ENCODE results near the gene SCN9A. TPM values are rescaled to one million over a fixed set of nuclear protein-coding genes. Genes with fewer than 3 reads are reported as not detected.
A peak's percentile ranks its signal among the peaks of the same experiment; 100 is the strongest.

The SCN9A gene
- total and polyA plus RNA-seq, 2 of the 4 experiments (the other 2 are of a cell fraction): 40.1 to 135 TPM

DNA sequence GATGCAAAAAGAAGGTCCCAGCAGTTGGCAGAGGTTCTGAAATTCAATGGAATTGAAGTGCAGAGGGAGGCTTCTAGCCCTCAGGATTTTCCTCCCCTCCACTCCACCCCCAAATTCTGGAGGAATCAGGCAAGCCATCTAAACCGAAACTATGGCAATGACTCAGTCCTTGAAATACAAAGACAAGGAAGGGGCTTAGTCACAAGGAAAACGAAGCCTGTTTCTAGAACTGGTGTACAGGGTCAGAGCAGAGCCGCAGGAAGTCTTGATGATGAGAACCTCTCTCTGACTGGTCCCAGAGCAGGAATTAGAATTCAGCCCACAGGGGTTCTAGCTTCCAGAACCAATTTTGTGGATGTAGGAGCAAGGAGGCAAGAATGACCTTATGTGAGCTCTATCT, 136.2 kb downstream of the SCN9A start:
- Histone ChIP-seq H3K14ac (replicated peaks; ENCODE audit: low read depth, low read length) (peak overlapping the region; percentile 73; the same call in 1 of the 2 replicates), H4K5ac (ENCODE audit: low read depth, low read length) (peak overlapping the region; percentile 40; the same call in 1 of the 2 replicates), H3K9ac (ENCODE audit: low read depth, low read length) (no peak overlapping the region; the same call in 1 of the 2 replicates), H3K9me1 (ENCODE audit: insufficient read depth, low read length) (peaks cover 9% of the 10 kb centered on the region; the same call in 1 of the 2 replicates), H3K4me1 (ENCODE audit: control insufficient read depth, insufficient read depth, low read length) (peaks cover 7% of the 10 kb centered on the region), H3K79me1 (ENCODE audit: low read depth in 1 of 2, low read length in 2 of 2) (peaks cover 0 to 13% of the 10 kb centered on the region in 2 experiments; a peak in 1 of 4 replicates), H2AK5ac (ENCODE audit: low read depth, low read length) (no peak overlapping the region), H3K18ac (ENCODE audit: low read depth, low read length) (peak overlapping the region; percentile 44; the same call in 1 of the 2 replicates), H3K23ac (ENCODE audit: low read depth, low read length) (peak overlapping the region; percentile 79; the same call in 1 of the 2 replicates), H3K4ac (ENCODE audit: low read depth, low read length) (peak overlapping the region; percentile 59), H4K91ac (ENCODE audit: insufficient read depth, low read depth, low read length) (peak overlapping the region; percentile 75), H3K9me3 (ENCODE audit: control insufficient read depth, insufficient read depth, low read length) (no peaks in the 10 kb centered on the region), H2AK9ac (replicated peaks; ENCODE audit: low read depth, low read length, poor library complexity) (no peak overlapping the region), H3K27me3 (ENCODE audit: control insufficient read depth, insufficient read depth, low read length) (no peaks in the 10 kb centered on the region), H2BK15ac (ENCODE audit: low read depth, low read length) (peak overlapping the region; percentile 88; the same call in 1 of the 3 replicates), H2BK120ac (ENCODE audit: low read depth, low read length) (peak overlapping the region; percentile 77), H3K4me3 (ENCODE audit: insufficient read depth, low read depth, low read length) (no peak overlapping the region), H3K36me3 (ENCODE audit: control insufficient read depth, insufficient read depth, low read length) (no peaks in the 10 kb centered on the region), H3K27ac (ENCODE audit: insufficient read depth, low read length) (peak overlapping the region; percentile 8), H2BK5ac (ENCODE audit: low read depth, low read length, poor library complexity, severe bottlenecking) (peak overlapping the region; percentile 88), H2AFZ (replicated peaks; ENCODE audit: low read length, poor library complexity) (peak overlapping the region; percentile 29), H4K20me1 (ENCODE audit: insufficient read depth, low read length) (no peaks in the 10 kb centered on the region), H2BK20ac (ENCODE audit: low read depth, low read length) (peak overlapping the region; percentile 78), H3K4me2 (ENCODE audit: low read depth, low read length) (peak overlapping the region; percentile 55), H3K56ac (ENCODE audit: extremely low read depth, insufficient read depth, low read length) (peak overlapping the region; percentile 66; the same call in 1 of the 2 replicates), H4K8ac (ENCODE audit: low read depth in 2 of 2, low read length in 2 of 2) (peak overlapping the region; percentile 37 to 88; a peak in 3 of 4 replicates)
- intact Hi-C loops (cut with micrococcal nuclease) (no loop called here), in situ Hi-C loops (cut with MboI; ENCODE audit: low sequenced_read_pairs) (no loop called here), dilution Hi-C loops (cut with HindIII; ENCODE audit: low sequenced_read_pairs, unreplicated experiment) (no loop called here)
- POLR2A ChIA-PET (ENCODE audit: unreplicated experiment): interaction anchor here (0.6 kb wide), 1 partner anchor 106 kb away, joined by 4 read pairs; no protein-coding TSS in a partner anchor
- WGBS, 2 experiments (ENCODE audit: extremely low coverage in 2 of 2, insufficient read length in 1 of 2): no CpG with 5 or more reads among the region's 3 CpGs
- ATAC-seq (ENCODE audit: low read depth) (peak; percentile 96), DNase-seq (peak; percentile 96)
- no TSS peak for BruUV-seq (replicated peaks)
- CTCF ChIA-PET: interaction anchor here (2.1 kb wide), 1 partner anchor 12 kb away, joined by 5 read pairs; no protein-coding TSS in a partner anchor
- TF ChIP-seq, protein P1, sequence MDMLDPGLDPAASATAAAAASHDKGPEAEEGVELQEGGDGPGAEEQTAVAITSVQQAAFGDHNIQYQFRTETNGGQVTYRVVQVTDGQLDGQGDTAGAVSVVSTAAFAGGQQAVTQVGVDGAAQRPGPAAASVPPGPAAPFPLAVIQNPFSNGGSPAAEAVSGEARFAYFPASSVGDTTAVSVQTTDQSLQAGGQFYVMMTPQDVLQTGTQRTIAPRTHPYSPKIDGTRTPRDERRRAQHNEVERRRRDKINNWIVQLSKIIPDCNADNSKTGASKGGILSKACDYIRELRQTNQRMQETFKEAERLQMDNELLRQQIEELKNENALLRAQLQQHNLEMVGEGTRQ (IDR thresholded peaks at IDR 0.05; ENCODE audit: low read depth, low read length): no peak
- TF ChIP-seq FOS (IDR thresholded peaks at IDR 0.05; ENCODE audit: low read depth, low read length) (peak; percentile 67), MXI1 (IDR thresholded peaks at IDR 0.05; ENCODE audit: borderline replicate concordance, low read depth, low read length) (no peak), NFE2L2 (IDR thresholded peaks at IDR 0.05; ENCODE audit: low read depth, low read length) (peak; percentile 17; the same call in 1 of the 2 replicates), MAZ (IDR thresholded peaks at IDR 0.05; ENCODE audit: borderline replicate concordance, low read depth, low read length) (peak; percentile 57; the same call in 1 of the 2 replicates)
